ENCODE measurements around the gene ANKRD36B.
"Not testable (repeated sequence)": the region's sequence is repeated elsewhere in the genome, so short reads cannot be mapped to it uniquely, and the experiment has no call there.

The ANKRD36B gene
- total RNA-seq: 11.5 to 129 (median 52.9) reads per million in 3 experiments

DNA sequence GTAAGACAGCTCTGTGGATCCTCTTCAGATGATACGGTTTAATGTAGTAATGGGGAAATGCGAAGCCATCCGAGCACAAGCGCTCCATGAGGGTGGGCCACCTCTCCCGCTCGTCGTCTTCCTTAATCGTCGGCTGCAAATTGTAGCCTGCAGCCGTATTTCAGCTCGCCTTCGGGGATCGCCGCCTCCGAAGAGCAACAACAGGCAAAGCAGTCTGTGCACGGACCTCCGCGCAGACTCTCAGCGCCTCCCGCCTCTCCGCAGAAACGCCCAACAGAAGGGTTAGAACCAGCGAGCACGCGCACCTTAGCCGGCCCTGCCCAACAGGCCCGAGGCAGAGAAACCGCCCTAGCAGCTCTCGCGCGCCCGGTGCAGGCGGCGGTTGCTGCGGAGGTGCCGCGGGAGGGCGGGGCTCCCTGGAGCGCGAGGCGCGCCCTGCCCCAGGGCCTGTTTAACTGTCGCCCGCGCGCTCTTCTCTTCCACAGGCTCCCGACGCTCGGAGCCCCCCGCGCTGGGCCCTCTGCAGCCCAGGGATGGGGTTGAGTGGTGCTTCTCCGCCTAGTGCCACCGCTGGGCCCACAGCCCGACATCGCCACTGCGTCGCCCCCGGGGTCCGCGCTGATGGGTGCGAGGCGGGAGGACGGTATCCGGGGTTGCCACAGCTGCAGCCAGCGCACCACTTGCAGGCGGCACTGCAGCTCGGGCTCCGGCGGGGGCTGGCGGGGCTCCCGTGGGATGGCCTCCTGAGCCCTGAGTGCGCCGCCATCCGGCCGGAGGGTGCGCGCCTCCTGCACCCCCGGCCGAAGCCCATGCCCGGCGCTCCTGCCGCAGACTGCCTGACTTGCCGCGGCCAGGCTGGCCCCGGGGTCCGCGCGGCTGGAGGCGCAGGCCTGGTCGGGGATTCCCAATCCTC lies at the start of gene ANKRD36B:
Gene ANKRD36B (minus strand): TSS at position 280 of the 913 bp plus-strand sequence. CDS start 192 bp downstream, at position 88.
- peak; percentile 77 for DNase-seq

GRCh38 chr2:97626049-97626430 lies 36.4 kb upstream of the ANKRD36B start:
- not testable (repeated sequence) for DNase-seq

GRCh38 chr2:97625354-97626048 lies 35.8 kb upstream of the ANKRD36B start:
- not testable (repeated sequence) for DNase-seq

GRCh38 chr2:97622976-97623375 lies 33.3 kb upstream of the ANKRD36B start:
- not testable (repeated sequence) for DNase-seq

DNA sequence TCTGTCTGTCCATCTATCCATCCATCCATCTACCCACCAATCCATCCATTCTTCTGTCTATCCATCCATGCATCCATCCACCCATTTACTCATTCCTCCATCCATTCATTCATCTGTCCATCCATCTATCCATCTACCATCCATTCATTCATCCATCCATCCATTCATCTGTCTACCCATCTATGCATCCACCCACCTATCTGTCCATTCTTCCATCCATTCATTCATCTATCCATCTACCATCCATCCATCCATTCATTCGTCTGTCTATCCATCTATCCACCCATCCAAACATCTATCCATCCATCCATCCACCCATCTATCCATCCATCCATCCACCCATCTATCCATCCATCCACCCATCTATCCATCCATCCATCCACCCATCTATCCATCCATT lies 30.8 kb upstream of the ANKRD36B start:
- DNase-seq: not testable (repeated sequence)

DNA sequence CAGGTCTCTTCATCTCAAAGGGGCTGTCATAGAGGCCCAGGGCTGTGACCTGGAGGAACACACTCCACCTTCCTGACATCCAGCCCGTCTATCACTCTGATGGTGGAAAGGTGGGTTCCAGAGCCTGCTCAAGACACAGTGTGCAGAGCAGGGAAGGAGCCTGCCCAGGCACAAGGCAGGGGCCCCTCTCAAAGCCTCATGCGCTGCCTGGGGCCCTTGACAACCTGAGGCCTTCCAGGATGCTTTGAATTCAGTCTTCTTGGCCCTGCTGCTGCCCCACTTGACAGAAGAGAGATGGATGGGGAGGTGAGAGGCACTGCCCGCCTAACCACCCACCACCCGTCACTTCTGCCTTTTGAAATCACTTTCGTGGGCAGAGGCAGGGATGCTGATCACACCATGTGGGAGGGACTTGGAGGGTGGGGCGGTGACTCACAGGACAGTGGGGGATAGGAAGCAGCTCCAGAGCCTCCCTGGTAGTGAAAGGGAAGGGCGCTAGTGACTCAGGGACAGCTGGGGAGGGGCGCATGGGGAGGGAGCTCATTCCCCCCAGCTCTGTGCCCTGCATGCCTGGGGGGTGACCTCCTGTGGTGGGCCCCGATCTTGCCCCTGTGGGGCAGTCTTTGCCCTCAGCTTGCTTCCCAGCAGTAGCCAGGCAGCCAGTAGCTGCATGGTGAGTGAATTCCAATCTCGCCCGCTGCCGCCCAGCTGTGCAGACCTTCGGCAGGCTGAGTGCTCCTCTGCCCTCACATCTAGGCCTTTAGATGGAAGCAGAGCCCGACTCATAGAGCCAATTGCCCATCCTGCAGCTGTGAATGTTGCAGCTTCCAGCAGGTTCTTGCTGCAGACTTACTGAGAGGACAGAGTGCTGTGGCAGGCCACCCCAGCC lies 29.5 kb upstream of the ANKRD36B start:
- not testable (repeated sequence) for DNase-seq

DNA sequence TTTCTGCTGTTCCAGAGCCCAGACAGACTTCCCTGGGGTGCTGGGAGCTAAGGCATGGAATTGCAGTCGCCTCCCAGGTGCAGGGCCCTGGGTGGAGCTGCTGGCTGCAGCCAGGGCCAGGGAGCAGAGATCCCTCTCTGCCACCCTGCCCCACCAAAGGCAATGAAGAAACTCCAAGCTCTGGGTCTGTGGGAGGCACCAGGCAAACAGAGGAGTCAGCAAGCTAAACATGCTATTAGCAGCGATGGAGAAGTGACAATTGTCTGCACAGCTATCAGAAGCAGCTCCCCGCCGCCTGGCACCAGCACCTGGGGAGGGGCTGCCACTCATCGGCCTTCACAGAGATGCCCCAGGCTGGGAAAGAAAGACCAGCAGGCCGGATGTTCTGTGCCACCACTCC lies 28.2 kb upstream of the ANKRD36B start:
- no peak for DNase-seq

DNA sequence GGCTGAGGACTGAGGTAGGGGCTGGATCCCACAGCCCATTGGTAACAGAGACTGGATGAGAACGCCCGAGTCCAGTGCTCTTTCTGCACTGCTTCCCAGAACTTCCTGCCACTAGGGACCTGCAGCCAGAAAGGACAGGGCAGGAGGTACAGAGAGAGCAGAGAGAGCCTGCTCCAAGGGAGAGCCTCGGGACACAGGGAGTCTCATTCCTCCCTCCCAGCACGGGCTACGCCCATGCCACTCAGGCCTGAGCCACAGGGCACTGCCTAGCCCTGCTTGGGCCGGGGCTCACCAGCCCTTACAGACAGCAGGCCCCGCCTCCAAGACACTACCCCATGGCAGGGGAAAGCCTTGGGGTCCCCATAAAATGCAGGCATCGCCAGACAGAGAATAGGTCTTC lies 26.1 kb upstream of the ANKRD36B start:
- DNase-seq: not testable (repeated sequence)

GRCh38 chr2:97611895-97612294 lies 22.2 kb upstream of the ANKRD36B start:
- not testable (repeated sequence) for DNase-seq

GRCh38 chr2:97608745-97609144 lies 19.1 kb upstream of the ANKRD36B start:
- DNase-seq: not testable (repeated sequence)

- not testable (repeated sequence) for DNase-seq
Measured at GRCh38 chr2:97605524-97606339, 16.1 kb upstream of the ANKRD36B start.

DNA sequence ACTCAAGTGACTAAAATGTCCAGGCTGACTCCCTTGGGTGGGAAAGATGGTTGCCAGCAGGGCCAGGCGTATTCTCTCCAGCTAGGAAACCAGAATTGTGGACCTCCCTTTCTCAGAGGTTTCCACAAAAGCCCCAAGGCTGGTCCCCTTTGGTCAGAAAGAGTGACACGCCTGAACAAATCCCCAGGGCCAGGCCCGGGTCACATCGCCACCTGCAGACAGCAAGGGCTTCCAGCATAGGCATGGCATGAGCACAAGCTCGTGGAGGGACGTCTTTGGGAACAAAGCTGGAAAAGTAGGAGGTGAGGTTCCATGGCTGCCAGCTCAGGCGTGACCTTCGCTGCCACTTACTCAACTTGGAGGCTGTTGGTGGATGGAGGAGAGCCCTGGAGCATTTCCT lies 15.4 kb upstream of the ANKRD36B start:
- DNase-seq: not testable (repeated sequence)

DNA sequence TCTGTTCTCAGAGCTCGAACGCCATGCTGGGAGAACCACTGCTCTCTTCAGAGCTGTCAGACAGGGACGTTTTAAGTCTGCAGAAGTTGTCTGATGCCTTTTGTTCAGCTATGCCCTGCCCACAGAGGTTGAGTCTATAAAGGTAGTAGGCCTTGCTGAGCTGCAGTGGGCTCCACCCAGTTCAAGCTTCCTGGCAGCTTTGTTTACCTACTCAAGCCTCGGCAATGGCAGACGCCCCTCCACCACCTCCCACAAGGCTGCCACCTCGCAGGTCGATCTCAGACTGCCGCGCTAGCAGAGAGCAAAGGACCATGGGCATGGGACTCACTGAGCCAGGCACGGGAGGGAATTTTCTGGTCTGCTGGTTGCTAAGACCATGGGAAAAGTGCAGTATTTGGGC lies 11.9 kb upstream of the ANKRD36B start:
- DNase-seq: not testable (repeated sequence)

DNA sequence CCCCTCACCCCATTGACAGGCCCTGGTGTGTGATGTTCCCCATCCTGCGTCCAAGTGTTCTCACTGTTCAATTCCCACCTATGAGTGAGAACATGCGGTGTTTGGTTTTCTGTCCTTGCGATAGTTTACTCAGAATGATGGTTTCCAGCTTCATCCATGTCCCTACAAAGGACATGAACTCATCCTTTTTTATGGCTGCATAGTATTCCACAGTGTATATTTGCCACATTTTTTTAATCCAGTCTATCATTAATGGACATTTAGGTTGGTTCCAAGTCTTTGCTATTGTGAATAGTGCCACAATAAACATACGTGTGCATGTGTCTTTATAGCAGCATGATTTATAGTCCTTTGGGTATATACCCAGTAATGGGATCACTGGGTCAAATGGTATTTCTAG lies 6.5 kb upstream of the ANKRD36B start:
- DNase-seq: not testable (repeated sequence)

DNA sequence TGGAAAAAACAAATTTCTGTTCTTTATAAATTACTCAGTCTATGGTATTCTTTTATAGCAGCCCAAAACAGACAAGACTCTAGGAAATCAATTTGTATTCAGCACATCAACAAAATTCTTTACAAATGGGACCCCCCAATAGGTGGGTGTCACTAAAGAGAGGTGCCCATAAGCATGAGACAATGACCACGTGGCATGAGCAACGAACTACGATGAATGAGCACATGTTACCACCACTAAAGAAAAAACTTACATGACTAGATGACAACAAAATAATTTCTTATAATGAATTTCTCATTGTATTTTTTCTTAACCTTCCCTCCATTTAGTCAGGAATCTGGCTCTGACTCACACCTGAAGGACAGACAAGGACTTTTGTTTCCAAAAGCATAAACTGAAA lies 3.8 kb upstream of the ANKRD36B start:
- not testable (repeated sequence) for DNase-seq

DNA sequence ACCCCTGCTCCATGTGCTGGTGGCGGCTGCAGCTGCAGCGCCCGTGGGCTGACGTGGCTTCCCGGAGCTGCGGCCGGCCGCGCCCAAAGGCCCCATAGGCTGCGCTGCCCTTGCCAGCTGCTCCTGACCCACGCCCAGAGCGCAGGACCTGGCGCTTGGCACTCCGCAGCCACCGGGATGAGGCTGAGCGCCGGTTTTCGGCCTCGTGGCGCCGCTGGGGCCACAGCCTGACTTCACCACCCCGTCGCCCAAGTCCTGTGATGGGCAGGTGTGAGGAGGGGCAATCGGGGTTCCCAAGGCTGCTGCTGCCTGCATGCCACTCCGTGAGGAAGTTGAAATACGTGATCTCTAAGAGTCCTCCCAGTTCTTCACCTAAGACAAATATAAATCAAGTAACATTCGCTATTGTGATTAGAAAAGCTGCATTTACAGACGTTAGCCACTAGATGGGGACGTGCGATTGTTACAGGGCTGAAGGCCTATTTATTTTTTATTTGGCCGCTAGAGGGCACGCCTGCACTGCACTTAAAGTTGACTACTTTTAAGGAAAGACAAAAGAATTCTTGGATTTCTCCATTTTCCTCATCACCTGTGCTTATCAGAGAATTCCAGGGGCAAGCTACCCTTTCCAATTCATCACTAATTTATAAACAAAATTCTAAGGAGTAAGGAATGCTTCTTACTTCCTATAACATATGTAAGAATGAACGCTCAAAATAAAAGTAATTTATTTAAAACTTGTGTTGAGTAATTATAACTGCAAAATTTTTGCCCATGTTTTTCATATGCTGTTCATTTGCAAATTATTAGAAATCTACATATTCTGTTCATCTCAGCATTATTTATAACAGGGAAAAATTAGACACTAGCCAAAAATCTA lies 1.1 kb upstream of the ANKRD36B start:
- peak; percentile 82 for DNase-seq

DNA sequence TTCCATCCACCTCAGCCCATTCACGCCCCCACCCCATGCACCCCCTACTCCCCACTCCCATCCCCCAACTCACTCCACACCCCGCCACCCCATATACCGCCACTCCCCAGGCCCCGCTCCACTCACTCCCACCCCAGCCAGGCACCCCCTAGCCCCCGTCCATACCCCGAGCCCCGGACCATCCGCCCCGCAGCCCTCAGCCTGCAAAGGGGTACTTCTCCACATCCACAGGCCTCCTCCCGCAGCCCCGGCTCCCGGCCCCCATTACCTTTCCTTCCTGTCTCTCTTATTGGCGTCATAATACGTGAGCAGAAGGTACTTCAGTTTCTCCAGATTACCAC lies 450 bp downstream of the ANKRD36B start:
- not testable (repeated sequence) for DNase-seq

GRCh38 chr2:97565674-97566073 lies 24.0 kb downstream of the ANKRD36B start:
- DNase-seq: not testable (repeated sequence)

DNA sequence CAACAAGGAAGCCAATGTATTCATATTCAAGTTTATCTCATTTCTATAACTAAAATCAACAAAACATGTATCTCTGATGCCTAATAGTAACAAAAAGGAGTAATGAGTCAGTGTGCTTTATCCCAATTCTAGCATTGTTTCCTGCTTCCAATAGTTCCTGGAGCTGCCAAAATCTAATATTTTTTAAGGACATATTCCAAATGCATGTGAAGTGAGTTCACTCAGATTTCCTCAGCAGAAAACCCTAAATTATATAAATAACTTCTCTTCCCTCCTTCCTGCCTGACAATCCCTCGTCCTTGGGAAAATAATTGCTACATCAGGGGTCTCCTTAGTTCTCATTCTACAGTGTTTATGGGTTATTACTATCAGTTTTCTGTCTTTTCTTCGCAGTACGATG lies 37.3 kb downstream of the ANKRD36B start:
- not testable (repeated sequence) for DNase-seq

GRCh38 chr2:97550498-97550897 lies 39.2 kb downstream of the ANKRD36B start:
- not testable (repeated sequence) for DNase-seq

DNA sequence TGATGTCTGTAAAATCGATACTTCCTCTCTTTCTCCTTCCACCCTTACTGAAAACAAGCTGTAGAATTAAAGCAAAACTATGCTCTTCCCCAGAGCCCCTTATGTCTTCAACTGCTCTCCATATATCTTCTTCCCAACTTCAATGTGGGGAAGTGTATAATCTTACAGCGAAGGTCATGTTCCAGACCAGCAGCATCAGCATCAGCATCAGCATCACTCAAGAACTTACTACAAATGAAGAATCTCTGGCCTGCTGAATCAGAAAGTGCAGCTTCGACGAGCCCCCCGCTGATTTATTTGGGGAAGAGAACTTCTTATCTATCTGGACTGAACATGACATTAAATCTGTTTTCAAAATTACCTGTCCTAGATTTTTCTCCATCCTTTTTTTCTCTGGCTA lies 40.6 kb downstream of the ANKRD36B start:
- not testable (repeated sequence) for DNase-seq
